ENCODE data around the gene AMIGO1.

Gene AMIGO1

DNA sequence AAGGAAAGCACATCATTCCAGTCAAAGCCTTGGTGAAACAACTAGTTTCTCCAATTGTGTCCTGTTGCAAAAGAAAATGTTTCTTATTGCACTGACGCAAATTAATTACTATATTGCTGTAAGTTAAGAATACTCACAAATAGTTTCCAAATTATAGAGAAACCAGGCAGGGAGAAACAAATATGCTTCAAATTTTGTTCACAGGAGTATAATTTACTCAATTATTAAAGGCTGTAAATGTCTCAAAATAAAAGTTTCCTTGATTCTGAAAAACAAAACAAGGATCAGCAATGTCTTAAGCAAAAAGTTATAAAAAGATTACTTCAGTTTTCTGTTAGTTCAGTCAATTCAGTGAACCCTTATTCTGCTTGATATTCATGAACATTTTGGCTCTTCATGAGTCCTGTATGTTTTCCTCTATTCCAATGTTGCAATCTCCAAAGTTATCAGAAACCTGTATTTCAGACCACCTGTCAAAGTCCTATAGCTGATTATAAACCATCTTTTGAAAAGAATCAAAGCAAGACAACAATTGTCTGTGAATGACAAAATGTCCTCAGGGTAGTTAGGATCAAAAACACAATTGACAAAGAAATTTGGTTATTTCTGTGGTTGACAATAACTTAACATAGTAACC is 54.9 kb downstream of the AMIGO1 start:
- no peak overlapping the region for H3K23ac ChIP-seq (ENCODE audit: low read length)
- H3K4me2 ChIP-seq (ENCODE audit: low read length): no peak overlapping the region
- H3K4me1 ChIP-seq (ENCODE audit: control insufficient read depth in 1 of 2, insufficient read depth in 2 of 2, low read length in 2 of 2): no peaks in the 10 kb centered on the region
- H3K18ac ChIP-seq (ENCODE audit: low read length): no peak overlapping the region
- no peak overlapping the region for H3K9ac ChIP-seq (ENCODE audit: low read length)
- peak in 1 of 2 donors; percentile 7 for DNase-seq
- H2AFZ ChIP-seq (ENCODE audit: insufficient read depth, low read length, poor library complexity): no peak overlapping the region
- no peak overlapping the region for H2BK5ac ChIP-seq (ENCODE audit: low read depth, low read length, poor library complexity)
- no peak overlapping the region for H2BK120ac ChIP-seq (ENCODE audit: insufficient read depth, low read length, poor library complexity)
- H3K27me3 ChIP-seq (ENCODE audit: insufficient read depth, low read length): no peaks in the 10 kb centered on the region
- no CpG with 5 or more reads among the region's 1 CpG for WGBS (ENCODE audit: extremely low coverage, insufficient coverage, insufficient read length)
- H3K27ac ChIP-seq (ENCODE audit: low read depth, low read length): no peak overlapping the region
- no peak overlapping the region for H4K91ac ChIP-seq (ENCODE audit: low read depth, low read length)
- H4K8ac ChIP-seq (ENCODE audit: low read depth, low read length): no peak overlapping the region
- H3K9me3 ChIP-seq (ENCODE audit: insufficient read depth, low read depth, low read length): no peaks in the 10 kb centered on the region
- H3K14ac ChIP-seq (ENCODE audit: low read length): no peak overlapping the region
- no peaks in the 10 kb centered on the region for H3K79me1 ChIP-seq (ENCODE audit: low read length)
- H2AK5ac ChIP-seq (ENCODE audit: low read length): no peak overlapping the region
- no peaks in the 10 kb centered on the region for H3K79me2 ChIP-seq (ENCODE audit: control insufficient read depth, insufficient read depth, low read length, poor library complexity)
- H3K4me3 ChIP-seq (ENCODE audit: low read depth, low read length): no peak overlapping the region
- no peak overlapping the region for H2BK12ac ChIP-seq (ENCODE audit: low read length)
- H4K12ac ChIP-seq (ENCODE audit: low read depth, low read length): no peak overlapping the region
- H3K4ac ChIP-seq (ENCODE audit: low read depth, low read length): no peak overlapping the region
- no peaks in the 10 kb centered on the region for H3K36me3 ChIP-seq (ENCODE audit: control insufficient read depth in 1 of 2, insufficient read depth in 2 of 2, low read length in 2 of 2)

Measured in trophoblast cell (in vitro differentiated cells and primary cell).